ENCODE results near the gene LGALS7.

LGALS7 gene

DNA sequence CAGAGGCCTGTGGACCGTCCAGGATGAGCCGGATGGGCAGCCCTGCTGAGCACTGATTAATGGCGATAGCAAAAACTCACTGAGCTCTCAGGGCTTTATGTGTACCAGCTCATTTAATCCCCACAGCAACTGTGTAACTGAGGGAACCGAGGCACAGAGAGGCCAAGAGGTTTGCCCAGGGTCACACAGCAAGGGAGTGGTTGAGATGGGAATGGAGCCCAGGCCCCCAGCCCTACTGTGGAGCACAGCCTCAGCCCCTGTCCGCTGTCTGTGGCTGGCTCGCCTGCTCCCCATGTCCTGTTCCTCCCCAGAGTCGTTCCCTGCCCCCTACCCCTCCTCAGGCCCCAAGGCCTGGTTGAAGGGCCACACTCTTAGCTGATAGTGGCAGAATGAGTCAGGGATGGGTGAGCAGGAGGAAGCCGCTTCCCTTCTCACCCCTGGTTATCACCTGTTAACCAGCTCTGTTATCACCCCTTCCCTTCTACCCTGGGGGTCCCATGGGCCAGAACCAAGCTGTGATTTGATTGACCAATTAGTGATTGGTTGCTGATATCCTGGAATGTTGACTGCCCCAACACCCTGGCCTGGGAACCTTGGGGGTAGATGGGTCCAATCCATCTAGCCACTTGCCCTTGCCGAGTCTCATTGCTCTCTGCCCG lies 50.2 kb downstream of the LGALS7 start:
- TF ChIP-seq TEAD4 (IDR thresholded peaks at IDR 0.05) (no peak), REST (IDR thresholded peaks at IDR 0.05; ENCODE audit: low read depth) (no peak), YY1 (IDR thresholded peaks at IDR 0.05; ENCODE audit: low read depth) (no peak), NFIC (IDR thresholded peaks at IDR 0.05) (no peak), CREB1 (IDR thresholded peaks at IDR 0.05; ENCODE audit: low read depth) (no peak), FOXM1 (IDR thresholded peaks at IDR 0.05; ENCODE audit: borderline replicate concordance, low read depth) (no peak), RAD21 (IDR thresholded peaks at IDR 0.05; ENCODE audit: low read depth) (no peak), EGR1 (IDR thresholded peaks at IDR 0.05) (no peak), TAF1 (IDR thresholded peaks at IDR 0.05; ENCODE audit: low read depth) (no peak), CEBPB (IDR thresholded peaks at IDR 0.05) (no peak), TCF12 (IDR thresholded peaks at IDR 0.05; ENCODE audit: low read depth) (no peak), ZBTB7A (IDR thresholded peaks at IDR 0.05; ENCODE audit: low read depth) (no peak), USF1 (IDR thresholded peaks at IDR 0.05) (no peak), EP300 (IDR thresholded peaks at IDR 0.05; ENCODE audit: borderline replicate concordance) (no peak), MAX (IDR thresholded peaks at IDR 0.05) (no peak)

DNA sequence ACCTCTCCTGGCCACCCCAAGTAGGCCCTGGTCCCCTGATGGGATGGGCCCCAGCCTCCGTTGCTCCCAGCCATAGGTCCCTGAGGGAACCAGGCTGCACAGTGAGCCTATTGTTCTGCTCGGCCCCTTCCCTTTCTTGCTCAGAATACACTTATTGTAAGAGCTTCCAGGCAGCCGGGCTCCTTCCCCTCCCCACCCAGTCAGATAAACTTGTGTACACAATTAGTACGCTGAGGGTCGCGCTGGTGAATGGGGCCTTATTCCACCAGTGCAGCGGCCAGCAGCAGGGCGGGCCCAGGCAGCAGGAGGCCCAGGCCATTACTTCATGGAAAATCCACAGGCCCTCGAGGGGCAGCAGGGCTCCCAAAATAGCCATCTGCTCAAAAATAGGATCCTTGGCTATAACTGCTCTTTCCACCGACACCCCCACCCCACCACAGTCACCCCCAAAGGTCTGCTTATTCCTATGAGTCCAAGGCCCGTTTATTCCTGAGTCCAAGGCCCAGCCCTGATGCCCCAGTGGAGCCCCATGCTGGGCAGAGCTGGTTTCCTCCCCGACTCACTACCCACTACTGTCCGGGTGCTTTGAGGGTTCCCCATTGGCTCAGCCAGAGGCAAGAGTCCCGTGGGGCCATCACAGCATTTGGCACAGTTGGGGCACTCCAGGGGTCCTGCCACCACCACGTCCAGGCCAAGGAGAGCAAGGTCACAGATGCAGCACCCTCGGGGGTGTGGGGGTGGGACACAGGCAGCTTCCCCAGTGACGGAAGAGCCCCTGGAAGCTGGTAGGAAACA lies 51.1 kb downstream of the LGALS7 start:
- TF ChIP-seq RAD21 (IDR thresholded peaks at IDR 0.05; ENCODE audit: low read depth): no peak
- no peak for TF ChIP-seq EP300 (IDR thresholded peaks at IDR 0.05; ENCODE audit: borderline replicate concordance)
- TF ChIP-seq NFIC (IDR thresholded peaks at IDR 0.05): no peak
- TF ChIP-seq CEBPB (IDR thresholded peaks at IDR 0.05): no peak
- no peak for TF ChIP-seq MAX (IDR thresholded peaks at IDR 0.05)
- TF ChIP-seq YY1 (IDR thresholded peaks at IDR 0.05; ENCODE audit: low read depth): no peak
- no peak for TF ChIP-seq CREB1 (IDR thresholded peaks at IDR 0.05; ENCODE audit: low read depth)
- no peak for TF ChIP-seq TCF12 (IDR thresholded peaks at IDR 0.05; ENCODE audit: low read depth)
- TF ChIP-seq TAF1 (IDR thresholded peaks at IDR 0.05; ENCODE audit: low read depth): no peak
- no peak for TF ChIP-seq REST (IDR thresholded peaks at IDR 0.05; ENCODE audit: low read depth)
- TF ChIP-seq ZBTB7A (IDR thresholded peaks at IDR 0.05; ENCODE audit: low read depth): no peak
- TF ChIP-seq USF1 (IDR thresholded peaks at IDR 0.05): no peak
- TF ChIP-seq FOXM1 (IDR thresholded peaks at IDR 0.05; ENCODE audit: borderline replicate concordance, low read depth): no peak
- no peak for TF ChIP-seq TEAD4 (IDR thresholded peaks at IDR 0.05)
- no peak for TF ChIP-seq EGR1 (IDR thresholded peaks at IDR 0.05)

DNA sequence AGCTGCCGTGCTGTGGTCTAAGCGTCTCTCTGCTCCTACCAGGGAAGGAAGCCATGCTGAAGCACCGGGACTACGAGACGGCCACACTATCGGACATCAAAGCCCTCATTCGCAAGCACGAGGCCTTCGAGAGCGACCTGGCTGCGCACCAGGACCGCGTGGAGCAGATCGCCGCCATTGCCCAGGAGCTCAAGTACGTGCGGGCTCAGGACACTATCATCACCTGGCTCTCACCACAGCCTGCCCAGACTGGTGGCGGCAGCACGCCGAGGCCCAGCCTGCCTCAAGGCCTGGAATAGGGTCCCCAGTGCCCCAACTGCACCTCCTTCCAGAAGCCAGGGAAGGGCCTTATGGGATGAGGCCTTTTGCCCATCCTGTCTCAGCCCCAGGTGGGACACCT lies 51.8 kb downstream of the LGALS7 start:
- no peak for TF ChIP-seq EP300 (IDR thresholded peaks at IDR 0.05; ENCODE audit: borderline replicate concordance)
- TF ChIP-seq FOXM1 (IDR thresholded peaks at IDR 0.05; ENCODE audit: borderline replicate concordance, low read depth): no peak
- TF ChIP-seq CREB1 (IDR thresholded peaks at IDR 0.05; ENCODE audit: low read depth): no peak
- TF ChIP-seq NFIC (IDR thresholded peaks at IDR 0.05): no peak
- TF ChIP-seq REST (IDR thresholded peaks at IDR 0.05; ENCODE audit: low read depth): no peak
- no peak for TF ChIP-seq TEAD4 (IDR thresholded peaks at IDR 0.05)
- no peak for TF ChIP-seq YY1 (IDR thresholded peaks at IDR 0.05; ENCODE audit: low read depth)
- no peak for TF ChIP-seq TAF1 (IDR thresholded peaks at IDR 0.05; ENCODE audit: low read depth)
- TF ChIP-seq TCF12 (IDR thresholded peaks at IDR 0.05; ENCODE audit: low read depth): no peak
- no peak for TF ChIP-seq CEBPB (IDR thresholded peaks at IDR 0.05)
- TF ChIP-seq MAX (IDR thresholded peaks at IDR 0.05): no peak
- no peak for TF ChIP-seq RAD21 (IDR thresholded peaks at IDR 0.05; ENCODE audit: low read depth)
- TF ChIP-seq EGR1 (IDR thresholded peaks at IDR 0.05): no peak
- TF ChIP-seq ZBTB7A (IDR thresholded peaks at IDR 0.05; ENCODE audit: low read depth): no peak
- TF ChIP-seq USF1 (IDR thresholded peaks at IDR 0.05): no peak
